HepG2 (cell line): Measurements from ENCODE around the gene CHTF8. TPM values are rescaled to one million over a fixed set of nuclear protein-coding genes. Genes with fewer than 3 reads are reported as not detected.

Experiments used
- AKNA ChIP-seq: sonication (generic); formaldehyde crosslinking; IDR thresholded peaks from 2 replicates; pipeline ENCODE4 v1.4.0; 2020; ENCODE audit warnings: missing genetic modification reagents, borderline replicate concordance
- HOXA5 ChIP-seq: sonication (generic); formaldehyde crosslinking; IDR thresholded peaks from 2 replicates; pipeline ENCODE4 v1.4.0; 2020; ENCODE audit warnings: missing genetic modification reagents
- KDM5B ChIP-seq: sonication (generic); formaldehyde crosslinking; IDR thresholded peaks from 2 replicates; pipeline ENCODE4 v1.4.0; 2020; ENCODE audit warnings: missing genetic modification reagents, mild to moderate bottlenecking, borderline replicate concordance
- KLF12 ChIP-seq: sonication (generic); formaldehyde crosslinking; IDR thresholded peaks from 2 replicates; pipeline ENCODE4 v1.4.0; 2020; ENCODE audit warnings: missing genetic modification reagents, borderline replicate concordance
- MIXL1 ChIP-seq: IDR thresholded peaks from 2 replicates; pipeline ENCODE4 v1.6.1; 2016
- NFKBIZ ChIP-seq: IDR thresholded peaks from 2 replicates; pipeline ENCODE4 v1.6.1; 2018; ENCODE audit warnings: missing genetic modification reagents, missing compliant biosample characterization
- NR1H2 ChIP-seq: sonication (generic); formaldehyde crosslinking; IDR thresholded peaks from 2 replicates; pipeline ENCODE4 v1.8.1; 2022; ENCODE audit warnings: low read depth, missing genetic modification reagents, borderline replicate concordance
- PHF5A ChIP-seq: IDR thresholded peaks from one replicate; pipeline ENCODE4 v1.6.1; 2018; ENCODE audit warnings: low read depth, missing genetic modification reagents; ENCODE audit not compliant: unreplicated experiment
- SOX6 ChIP-seq, 2 experiments: fragments of 450-650 bp in 1 of 2; sonication (generic) in 1 of 2; formaldehyde crosslinking in 1 of 2; IDR thresholded peaks; 2 replicates each; pipeline versions ENCODE4 v1.4.0 to v1.6.1; 2017 to 2020; ENCODE audit warnings: antibody characterized with exemption in 1 of 2, mild to moderate bottlenecking in 1 of 2, missing genetic modification reagents in 1 of 2
- SSRP1 ChIP-seq: IDR thresholded peaks from 2 replicates; pipeline ENCODE4 v1.6.1; 2016; ENCODE audit warnings: control low read depth
- TBL1XR1 ChIP-seq: fragments of 150-350 bp; IDR thresholded peaks from 2 replicates; pipeline ENCODE4 v1.6.1; 2014; ENCODE audit warnings: borderline replicate concordance, low read length; ENCODE audit not compliant: partially characterized antibody
- THRA ChIP-seq: sonication (generic); formaldehyde crosslinking; IDR thresholded peaks from 2 replicates; pipeline ENCODE4 v1.4.0; 2020; ENCODE audit warnings: missing genetic modification reagents, borderline replicate concordance
- ZBTB44 ChIP-seq: sonication (generic); formaldehyde crosslinking; IDR thresholded peaks from 2 replicates; pipeline ENCODE4 v1.4.0; 2020; ENCODE audit warnings: missing genetic modification reagents
- ZIK1 ChIP-seq: sonication (generic); formaldehyde crosslinking; IDR thresholded peaks from 2 replicates; pipeline ENCODE4 v1.5.0; 2020; ENCODE audit warnings: mild to moderate bottlenecking, low read depth, missing genetic modification reagents, borderline replicate concordance
- ZNF275 ChIP-seq: sonication (generic); formaldehyde crosslinking; IDR thresholded peaks from 2 replicates; pipeline ENCODE4 v1.8.0; 2022; ENCODE audit warnings: missing genetic modification reagents, mild to moderate bottlenecking, inconsistent platforms, borderline replicate concordance
- ZNF446 ChIP-seq: sonication (generic); formaldehyde crosslinking; IDR thresholded peaks from 2 replicates; pipeline ENCODE4 v1.5.0; 2020; ENCODE audit warnings: mild to moderate bottlenecking, missing genetic modification reagents
- ZNF451 ChIP-seq: sonication (generic); formaldehyde crosslinking; IDR thresholded peaks from 2 replicates; pipeline ENCODE4 v1.5.0; 2020; ENCODE audit warnings: mild to moderate bottlenecking, missing genetic modification reagents
- ZNF720 ChIP-seq: sonication (generic); formaldehyde crosslinking; IDR thresholded peaks from 2 replicates; pipeline ENCODE4 v1.4.0; 2020; ENCODE audit warnings: missing genetic modification reagents
- ZSCAN9 ChIP-seq: IDR thresholded peaks from 2 replicates; pipeline ENCODE4 v1.6.1; 2016; ENCODE audit warnings: borderline replicate concordance
- polyA plus RNA-seq, 8 experiments: library from polyadenylated mRNA; depleted of rRNA in 3 of 8; stranded (reverse) in 7 of 8; unstranded in 1 of 8; fragments of >200 nt; fragmentation: Illumina TruSeq in 4 of 8; extraction: Trizol in 4 of 8; gene quantifications; 2 replicates each; pipeline versions ENCODE4 v1.2.1 to v1.2.3, GENCODE V29; 2011 to 2016; ENCODE audit warnings: low read depth in 4 of 8, missing spikeins in 1 of 8, mixed read lengths in 1 of 8; ENCODE audit not compliant: insufficient read depth in 1 of 8
- total RNA-seq, 5 experiments: library from RNA; depleted of rRNA; stranded (reverse); fragments of >200 nt; fragmentation: Illumina TruSeq; extraction: Trizol; gene quantifications; 2 replicates each; pipeline ENCODE4 v1.2.3, GENCODE V29; 2016; ENCODE audit warnings: low read depth in 1 of 5

CHTF8 gene
- total and polyA plus RNA-seq, 2 of the 13 experiments (the other 11 are each of a cell fraction or from before 2014, with no cell fraction given) = 37.2 to 67.5 TPM

GRCh38 chr16:69089091-69089910 lies 43.1 kb downstream of the CHTF8 start (continued):
- TF ChIP-seq AKNA (CRISPR knock-in tag) = no peak
- no peak for TF ChIP-seq KLF12 (CRISPR knock-in tag)
- no peak for TF ChIP-seq ZBTB44 (CRISPR knock-in tag)
- no peak for TF ChIP-seq TBL1XR1
- no peak for TF ChIP-seq ZNF275 (CRISPR knock-in tag)
- TF ChIP-seq MIXL1 (CRISPR knock-in tag) = no peak
- no peak for TF ChIP-seq THRA
- no peak for TF ChIP-seq HOXA5 (CRISPR knock-in tag)
- TF ChIP-seq ZNF451 (CRISPR knock-in tag) = 0 out of 2 replicates have a peak, but pooled peaks have one; percentile 77
- 0 out of 2 replicates have a peak, but pooled peaks have one; percentile 36 for TF ChIP-seq ZSCAN9 (CRISPR knock-in tag)
- no peak for TF ChIP-seq PHF5A (CRISPR knock-in tag)
- no peak for TF ChIP-seq ZIK1
- TF ChIP-seq ZNF720 (CRISPR knock-in tag) = no peak
- no peak for TF ChIP-seq SSRP1 (CRISPR knock-in tag)
- 0 out of 2 replicates have a peak, but pooled peaks have one; percentile 9 for TF ChIP-seq NR1H2
- TF ChIP-seq KDM5B (CRISPR knock-in tag) = peak; percentile 61; the same call in 1 of the 2 replicates
- no peak for TF ChIP-seq SOX6 (IDR thresholded peaks at IDR 0.05)
- peak; percentile 50 for TF ChIP-seq SOX6 (CRISPR knock-in tag; IDR thresholded peaks at IDR 0.05)
- TF ChIP-seq ZNF446 (CRISPR knock-in tag) = no peak
- TF ChIP-seq NFKBIZ (CRISPR knock-in tag) = no peak
